ENCODE data around the gene TMEM231.

DNA sequence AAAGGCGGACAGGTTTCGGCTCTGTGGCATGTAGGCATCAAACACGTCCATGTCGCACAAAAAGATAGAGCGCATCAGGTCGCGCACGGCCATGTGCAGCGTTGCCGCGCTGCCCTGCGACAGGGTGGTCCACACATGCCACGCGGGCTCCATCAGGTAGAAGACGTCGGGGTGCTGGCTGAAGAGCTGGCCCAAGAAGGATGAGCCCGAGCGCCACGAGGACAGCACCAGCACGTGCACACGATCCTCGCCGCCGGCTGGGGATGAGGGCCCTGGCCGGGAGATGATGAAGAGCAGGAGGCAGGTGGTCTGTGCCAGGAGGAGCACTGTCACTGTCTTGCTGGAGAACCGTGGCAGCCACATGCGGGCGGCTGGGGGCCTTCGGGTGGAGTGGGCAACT is 26.1 kb downstream of the TMEM231 start:
- TF ChIP-seq CTCF (IDR thresholded peaks at IDR 0.05) (no peak), EP300 (IDR thresholded peaks at IDR 0.05; ENCODE audit: low read depth) (no peak), POLR2A (IDR thresholded peaks at IDR 0.05) (no peak)

Measured in transverse colon (tissue), 3 donors.